Measurements from ENCODE around the gene KRT36.

Gene KRT36

GRCh38 chr17:41475421-41475820 is 14.3 kb downstream of the KRT36 start:
- no peak for DNase-seq

GRCh38 chr17:41474863-41475262 is 14.8 kb downstream of the KRT36 start:
- no peak for DNase-seq

GRCh38 chr17:41468346-41468745 is 21.4 kb downstream of the KRT36 start:
- DNase-seq, result no peak

- DNase-seq, result no peak
Measured at GRCh38 chr17:41467561-41467960, 22.1 kb downstream of the KRT36 start.

GRCh38 chr17:41466988-41467387 is 22.7 kb downstream of the KRT36 start, which contains the start of gene KRT32:
Gene KRT32 (minus strand): TSS chr17:41467386. CDS start chr17:41467325, 61 bp downstream.
- DNase-seq, result no peak

GRCh38 chr17:41464682-41465081 is 25.0 kb downstream of the KRT36 start:
- DNase-seq, result no peak

- no peak for DNase-seq
Measured at GRCh38 chr17:41464173-41464572, 25.5 kb downstream of the KRT36 start.

- DNase-seq, result no peak
Measured at GRCh38 chr17:41463746-41464145, 26.0 kb downstream of the KRT36 start.

- DNase-seq, result no peak
Measured at GRCh38 chr17:41462705-41463104, 27.0 kb downstream of the KRT36 start.

- no peak for DNase-seq
Measured at GRCh38 chr17:41457676-41458075, 32.0 kb downstream of the KRT36 start.

- no peak for DNase-seq
Measured at GRCh38 chr17:41456204-41456603, 33.5 kb downstream of the KRT36 start.

- DNase-seq, result no peak
Measured at GRCh38 chr17:41455236-41455635, 34.5 kb downstream of the KRT36 start.

- no peak for DNase-seq
Measured at GRCh38 chr17:41453066-41453465, 36.6 kb downstream of the KRT36 start.

GRCh38 chr17:41452281-41452680 is 37.4 kb downstream of the KRT36 start:
- peak; percentile 10 for DNase-seq

- no peak for DNase-seq
Measured at GRCh38 chr17:41451154-41451728, 38.5 kb downstream of the KRT36 start.

- no peak for DNase-seq
Measured at GRCh38 chr17:41449008-41449407, 40.7 kb downstream of the KRT36 start.

GRCh38 chr17:41448506-41448905 is 41.2 kb downstream of the KRT36 start:
- no peak for DNase-seq

GRCh38 chr17:41446806-41447205 is 42.9 kb downstream of the KRT36 start:
- DNase-seq, result no peak

- DNase-seq, result no peak
Measured at GRCh38 chr17:41444640-41445039, 45.1 kb downstream of the KRT36 start.

- DNase-seq, result no peak
Measured at GRCh38 chr17:41444186-41444585, 45.5 kb downstream of the KRT36 start.

- no peak for DNase-seq
Measured at GRCh38 chr17:41442739-41443138, 47.0 kb downstream of the KRT36 start.

- no peak for DNase-seq
Measured at GRCh38 chr17:41440531-41441033, 49.1 kb downstream of the KRT36 start, which contains the start of gene KRT38. Gene KRT38 (minus strand): TSS chr17:41440983. CDS start chr17:41440921, 62 bp downstream.

- no peak for DNase-seq
Measured at GRCh38 chr17:41439375-41439774, 50.3 kb downstream of the KRT36 start.

GRCh38 chr17:41437769-41438168 is 51.9 kb downstream of the KRT36 start:
- DNase-seq, result no peak

- DNase-seq, result no peak
Measured at GRCh38 chr17:41437254-41437653, 52.5 kb downstream of the KRT36 start.
